IPS-18c (cell line): ENCODE results near the gene DHRS7B.

Experiments
- H3K4me3 ChIP-seq: 2 replicates; pipeline ENCODE4 v1.7.0; 2013; ENCODE audit warnings: low read depth, mild to moderate bottlenecking, low read length, moderate library complexity; ENCODE audit not compliant: insufficient read depth
- H3K9me3 ChIP-seq: one replicate; pipeline ENCODE4 v1.6.1; 2013; ENCODE audit warnings: mild to moderate bottlenecking, low read length, moderate library complexity; ENCODE audit not compliant: control insufficient read depth, insufficient read depth

The DHRS7B gene

DNA sequence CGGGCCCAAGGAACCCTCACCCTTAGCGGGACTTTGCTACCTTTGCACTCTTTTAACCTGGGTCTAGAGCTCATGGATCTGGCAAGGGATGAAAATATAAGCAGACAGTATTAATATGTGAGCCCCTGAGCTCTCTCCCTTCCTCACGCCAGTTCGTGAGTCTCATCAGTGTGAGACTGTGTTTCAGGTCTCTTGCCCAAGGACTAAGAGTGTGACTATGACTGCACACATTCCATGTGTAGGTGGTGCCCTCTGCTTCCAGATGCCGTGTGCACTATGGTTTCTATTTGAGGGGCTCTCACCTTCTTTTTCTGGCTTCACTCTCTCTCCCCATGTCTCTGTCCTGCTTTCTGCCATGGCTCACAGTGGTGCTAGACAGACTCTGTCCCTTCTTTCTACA, 40.5 kb downstream of the DHRS7B start:
- H3K9me3 ChIP-seq: no peaks in the 10 kb centered on the region
- H3K4me3 ChIP-seq: no peak overlapping the region

DNA sequence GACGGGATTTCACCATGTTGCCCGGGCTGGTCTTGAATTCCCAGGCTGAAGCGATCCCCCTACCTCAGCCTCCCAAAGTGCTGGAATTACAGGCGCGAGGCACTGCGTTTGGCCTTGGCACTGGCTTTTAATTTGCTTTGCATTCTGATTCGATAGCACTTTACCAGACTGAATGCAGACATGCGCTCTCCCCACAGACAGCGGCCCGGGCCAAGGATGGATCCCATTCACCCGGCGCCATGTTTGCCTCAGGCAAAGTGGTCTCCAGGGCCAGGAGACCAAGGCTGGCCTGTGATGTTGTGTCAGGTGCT, 41.7 kb downstream of the DHRS7B start:
- no peak overlapping the region for H3K4me3 ChIP-seq
- H3K9me3 ChIP-seq: no peaks in the 10 kb centered on the region

DNA sequence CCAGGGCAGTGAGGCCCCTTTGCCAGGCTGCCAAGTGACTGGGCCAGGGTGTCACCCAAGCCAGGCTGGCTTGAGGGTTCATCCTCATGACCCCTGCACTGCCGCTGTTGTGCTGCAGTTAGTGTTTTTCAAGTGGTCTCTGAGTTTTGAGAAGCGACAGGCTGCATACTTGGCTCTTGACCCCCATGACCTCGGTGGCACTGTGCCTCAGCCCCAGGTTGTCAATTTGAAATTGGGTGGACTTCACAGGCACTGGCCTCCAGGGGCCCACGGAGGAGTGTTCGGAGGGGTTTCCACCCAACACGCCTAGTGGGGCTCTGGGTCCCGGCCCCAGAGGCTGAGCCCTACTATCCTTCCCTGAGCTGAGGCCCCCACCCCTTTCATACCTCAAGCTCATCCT, 42.7 kb downstream of the DHRS7B start:
- Histone ChIP-seq H3K9me3 (peaks cover 1% of the 10 kb centered on the region), H3K4me3 (no peak overlapping the region)

DNA sequence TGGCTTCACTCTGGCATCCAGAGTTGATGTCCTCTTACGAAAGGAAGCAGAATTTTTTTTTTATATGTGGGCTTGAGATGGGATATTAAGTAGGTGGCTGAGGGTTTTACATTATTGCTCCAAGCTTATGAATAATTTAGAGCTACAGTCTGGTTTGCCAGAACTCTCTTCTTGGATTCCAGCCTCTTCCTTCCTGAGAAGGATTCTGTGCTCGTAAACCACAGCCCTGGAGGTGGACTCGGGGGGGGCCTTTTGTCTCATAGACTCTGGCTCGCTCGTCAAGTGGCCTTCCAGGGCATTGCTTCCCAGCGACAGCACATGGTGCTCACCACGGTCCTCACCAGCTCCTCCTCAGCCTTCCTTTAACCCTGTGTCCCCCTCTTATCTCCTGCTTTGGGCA, 44.0 kb downstream of the DHRS7B start:
- peaks cover 2% of the 10 kb centered on the region for H3K9me3 ChIP-seq
- H3K4me3 ChIP-seq: no peak overlapping the region

DNA sequence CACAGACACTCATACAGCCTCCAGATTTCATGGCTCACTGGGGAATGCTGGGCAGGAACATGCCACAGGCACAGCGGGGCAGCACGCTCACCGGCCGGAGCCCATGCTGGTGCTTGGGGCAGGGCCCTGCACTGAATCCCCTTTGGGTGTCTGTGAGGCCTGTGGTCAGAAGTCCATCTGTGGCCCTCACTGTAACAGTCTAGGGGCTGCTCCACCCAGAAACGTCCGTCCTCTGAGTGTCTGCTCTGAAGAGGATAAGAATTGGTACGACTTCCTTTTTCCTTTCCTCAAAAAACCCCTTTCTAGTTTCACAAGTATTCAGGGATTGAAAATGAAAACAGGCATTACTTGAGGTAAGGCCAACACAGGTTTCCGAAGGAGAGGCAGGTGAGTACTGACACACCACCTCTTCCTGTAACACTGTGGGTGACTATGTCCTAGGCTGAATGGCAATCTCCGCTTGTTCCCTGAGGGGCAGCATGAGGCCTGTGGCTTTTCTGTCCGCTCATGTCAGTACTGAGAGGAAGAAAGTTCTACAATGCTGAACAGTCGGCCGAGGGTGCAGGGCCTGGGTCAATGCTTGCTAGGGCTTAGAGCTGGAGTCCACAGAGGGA, 44.7 kb downstream of the DHRS7B start:
- H3K4me3 ChIP-seq: no peak overlapping the region
- peaks cover 2% of the 10 kb centered on the region for H3K9me3 ChIP-seq

DNA sequence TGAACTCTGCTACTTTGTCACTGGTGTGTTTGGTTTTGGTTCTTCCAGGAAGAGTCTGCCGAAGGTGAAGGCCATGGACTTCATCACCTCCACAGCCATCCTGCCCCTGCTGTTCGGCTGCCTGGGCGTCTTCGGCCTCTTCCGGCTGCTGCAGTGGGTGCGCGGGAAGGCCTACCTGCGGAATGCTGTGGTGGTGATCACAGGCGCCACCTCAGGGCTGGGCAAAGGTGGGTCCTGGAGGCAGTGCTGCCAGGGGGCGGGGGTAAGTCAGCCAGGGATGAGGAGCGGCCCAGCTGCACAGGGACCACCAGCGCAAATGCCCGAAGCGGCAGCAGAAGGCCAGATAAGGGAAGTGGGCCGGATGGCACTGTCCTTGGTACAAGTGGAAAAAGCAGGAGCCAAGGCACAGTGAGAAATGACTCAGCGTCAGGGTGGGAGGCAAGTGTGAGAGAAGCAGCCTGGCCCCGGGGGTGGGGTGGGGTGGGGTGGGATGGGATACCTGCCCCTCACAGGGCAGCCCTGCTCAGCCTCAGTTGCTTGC, 45.3 kb downstream of the DHRS7B start:
- H3K4me3 ChIP-seq: no peak overlapping the region
- peaks cover 2% of the 10 kb centered on the region for H3K9me3 ChIP-seq

DNA sequence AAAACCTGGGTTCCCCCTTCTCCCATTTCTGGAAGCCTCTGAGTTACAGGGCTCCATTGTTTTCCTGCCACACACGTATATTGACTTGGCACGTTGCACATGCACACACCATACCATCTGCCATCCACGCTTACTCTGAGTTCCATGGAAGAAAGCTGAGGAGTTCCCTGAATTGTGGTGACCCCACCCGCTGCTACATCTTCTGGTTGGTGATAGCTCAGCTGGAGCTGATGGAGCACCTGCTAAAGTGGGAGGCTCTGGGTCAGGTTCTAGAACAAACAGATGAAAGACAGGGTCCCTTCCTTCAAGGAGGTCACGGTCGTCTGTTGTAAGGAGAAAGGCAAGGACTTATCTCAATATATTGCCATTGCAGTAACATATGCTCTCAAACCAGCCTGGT, 46.1 kb downstream of the DHRS7B start:
- H3K4me3 ChIP-seq: no peak overlapping the region
- H3K9me3 ChIP-seq: peaks cover 2% of the 10 kb centered on the region

DNA sequence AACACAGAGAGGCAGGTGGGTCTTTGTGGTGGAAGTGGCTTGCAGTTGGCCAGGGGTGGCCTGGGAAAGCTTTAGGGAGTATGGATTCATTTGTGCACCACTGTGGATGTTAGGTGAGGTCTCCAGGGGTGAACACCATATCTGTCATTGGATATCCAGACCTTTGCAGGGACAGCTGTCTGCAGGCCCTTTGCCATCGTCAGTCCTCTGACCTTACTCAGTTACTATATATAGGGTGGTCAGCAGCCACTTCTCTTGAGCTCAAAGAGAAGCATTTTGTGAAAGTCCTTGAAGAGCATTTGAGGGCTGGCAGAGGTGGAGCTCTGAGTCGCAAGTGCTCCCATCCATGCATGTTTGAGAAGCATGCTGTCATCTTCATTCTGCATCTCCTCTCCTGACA, 46.8 kb downstream of the DHRS7B start:
- peaks cover 2% of the 10 kb centered on the region for H3K9me3 ChIP-seq
- H3K4me3 ChIP-seq: no peak overlapping the region

DNA sequence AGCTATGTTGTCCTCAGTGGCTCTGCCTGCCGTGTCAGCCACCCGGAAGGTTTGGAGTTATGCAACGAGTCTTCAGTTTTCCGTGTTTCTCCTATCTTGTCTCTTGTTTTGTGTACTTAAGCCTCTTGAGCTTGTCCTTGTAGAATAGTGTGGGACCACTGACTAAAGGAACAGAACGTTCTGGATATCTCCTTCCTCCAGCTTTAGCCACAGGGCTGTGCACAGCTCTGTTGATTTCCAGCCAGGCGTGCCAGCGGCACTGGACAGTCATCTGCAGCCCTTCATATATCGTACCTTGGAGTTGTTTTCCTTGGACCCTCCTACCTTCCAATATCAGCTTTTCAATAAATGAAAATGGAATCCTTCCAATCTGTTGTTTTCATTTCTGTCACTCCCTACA, 47.4 kb downstream of the DHRS7B start:
- no peak overlapping the region for H3K4me3 ChIP-seq
- peaks cover 2% of the 10 kb centered on the region for H3K9me3 ChIP-seq

DNA sequence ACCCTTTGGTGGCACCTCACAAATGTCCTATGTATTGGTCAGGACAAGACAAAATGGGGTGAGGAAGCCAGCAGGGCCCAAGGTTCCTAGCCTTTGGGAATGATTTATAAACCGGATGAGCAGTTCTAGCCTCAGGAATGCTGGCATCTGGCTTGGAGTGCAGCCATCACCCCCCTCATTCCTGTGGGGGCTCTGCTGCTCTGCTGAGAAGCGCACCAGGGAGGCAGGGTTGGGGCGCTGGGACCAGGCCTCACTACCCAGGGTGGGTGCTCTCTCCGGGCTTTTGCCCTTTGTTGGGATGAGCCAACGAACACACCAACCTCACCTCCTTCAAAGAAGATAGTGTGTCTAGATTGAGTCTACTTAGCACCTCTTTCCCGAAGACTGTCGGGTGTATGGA, 47.9 kb downstream of the DHRS7B start:
- peaks cover 2% of the 10 kb centered on the region for H3K9me3 ChIP-seq
- H3K4me3 ChIP-seq: no peak overlapping the region

DNA sequence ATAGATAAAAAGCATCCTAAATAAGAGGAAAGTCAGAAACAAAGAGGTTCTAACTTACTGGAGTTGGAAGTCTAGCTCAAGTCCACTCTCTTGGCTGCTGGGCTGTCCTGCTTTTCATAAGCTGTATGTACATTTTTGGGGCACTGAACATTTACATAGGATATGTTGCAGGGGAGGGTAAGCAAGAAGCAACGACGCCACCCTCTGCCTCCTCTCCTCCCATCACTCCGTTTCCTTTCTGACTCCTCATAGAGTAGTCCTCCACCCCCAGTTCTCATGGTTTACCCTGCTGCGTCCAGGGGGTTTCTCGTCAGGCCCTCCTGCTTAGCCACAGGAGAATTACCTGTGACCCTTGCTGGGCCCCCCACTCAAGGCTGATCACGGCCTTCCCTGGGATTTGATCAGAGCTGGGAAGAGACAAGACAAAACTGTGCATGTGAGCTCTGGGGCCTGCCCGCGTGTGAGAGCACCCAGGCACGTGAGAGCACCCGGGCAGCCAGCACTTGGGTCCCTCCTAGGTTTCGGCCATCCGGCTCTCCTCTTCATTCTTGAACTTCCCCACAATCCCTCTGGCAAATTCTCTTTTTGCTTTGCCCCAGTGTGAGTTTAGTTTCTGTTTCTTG, 50.1 kb downstream of the DHRS7B start:
- H3K9me3 ChIP-seq: peaks cover 2% of the 10 kb centered on the region

DNA sequence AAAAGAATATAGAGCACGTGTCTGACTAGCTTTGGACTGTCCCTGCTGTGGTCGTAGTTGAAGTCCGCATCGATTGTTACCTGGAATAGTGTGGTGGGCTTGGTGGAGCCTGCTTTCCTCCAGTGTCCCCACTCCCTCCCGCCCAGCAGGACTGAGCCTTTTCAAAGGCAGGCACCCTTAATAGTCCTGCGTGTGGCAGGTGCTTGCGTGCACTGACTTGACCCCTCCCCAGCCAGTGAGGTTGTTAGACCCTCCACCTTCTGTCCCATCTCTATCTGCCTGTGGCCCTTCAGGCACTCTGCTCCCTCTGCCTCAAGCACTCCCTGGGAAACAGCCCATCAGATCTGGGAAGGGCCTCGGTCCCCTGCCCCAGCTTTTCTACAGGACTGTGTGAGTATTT, 50.6 kb downstream of the DHRS7B start:
- H3K9me3 ChIP-seq: peaks cover 2% of the 10 kb centered on the region

More for the DNA sequence above, 50.1 kb downstream of the DHRS7B start:
- no peak overlapping the region for H3K4me3 ChIP-seq

DNA sequence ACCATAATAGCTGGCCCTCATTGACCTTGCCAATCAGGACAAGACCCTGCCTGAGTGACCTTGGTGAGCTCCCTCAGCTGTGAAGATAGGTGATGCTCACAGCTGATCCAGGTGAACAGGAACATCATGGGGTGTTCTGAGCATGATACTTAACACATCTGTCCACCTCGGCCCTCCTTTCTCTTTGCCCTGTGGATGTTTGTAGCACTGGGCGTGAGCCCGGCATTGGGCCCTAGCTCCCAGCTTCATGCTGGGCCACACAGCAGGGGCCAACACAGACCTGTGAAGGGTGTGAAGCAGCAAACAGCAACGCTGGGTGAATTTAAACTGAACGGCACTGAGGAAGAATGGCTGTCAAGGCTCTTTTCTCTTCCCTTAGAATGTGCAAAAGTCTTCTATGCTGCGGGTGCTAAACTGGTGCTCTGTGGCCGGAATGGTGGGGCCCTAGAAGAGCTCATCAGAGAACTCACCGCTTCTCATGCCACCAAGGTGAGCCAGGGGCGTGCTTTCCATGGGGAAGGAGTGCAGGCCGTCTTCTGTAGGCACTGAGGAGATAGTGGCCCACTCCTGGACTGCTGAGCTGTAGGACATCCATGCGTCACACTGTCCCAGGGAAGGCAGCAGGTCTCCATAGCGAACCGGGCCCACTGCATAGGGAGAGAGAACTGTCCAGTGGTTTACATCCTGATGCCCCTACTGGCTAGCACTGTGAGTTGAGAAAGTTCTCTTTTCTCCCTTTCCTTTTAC, 51.3 kb downstream of the DHRS7B start:
- H3K9me3 ChIP-seq: peaks cover 2% of the 10 kb centered on the region
- H3K4me3 ChIP-seq: no peak overlapping the region

More for the DNA sequence above, 50.6 kb downstream of the DHRS7B start:
- no peak overlapping the region for H3K4me3 ChIP-seq

DNA sequence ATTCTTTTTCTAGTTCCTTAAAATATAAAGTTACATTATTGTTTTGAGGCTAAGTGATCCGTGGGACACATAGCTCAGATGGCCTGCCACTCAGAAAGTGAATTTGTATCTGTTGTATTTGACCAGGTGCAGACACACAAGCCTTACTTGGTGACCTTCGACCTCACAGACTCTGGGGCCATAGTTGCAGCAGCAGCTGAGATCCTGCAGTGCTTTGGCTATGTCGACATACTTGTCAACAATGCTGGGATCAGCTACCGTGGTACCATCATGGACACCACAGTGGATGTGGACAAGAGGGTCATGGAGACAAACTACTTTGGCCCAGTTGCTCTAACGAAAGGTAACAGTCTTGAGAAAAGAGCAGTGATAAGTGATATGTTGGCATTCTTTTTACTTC, 56.7 kb downstream of the DHRS7B start:
- Histone ChIP-seq H3K4me3 (no peak overlapping the region), H3K9me3 (no peaks in the 10 kb centered on the region)

DNA sequence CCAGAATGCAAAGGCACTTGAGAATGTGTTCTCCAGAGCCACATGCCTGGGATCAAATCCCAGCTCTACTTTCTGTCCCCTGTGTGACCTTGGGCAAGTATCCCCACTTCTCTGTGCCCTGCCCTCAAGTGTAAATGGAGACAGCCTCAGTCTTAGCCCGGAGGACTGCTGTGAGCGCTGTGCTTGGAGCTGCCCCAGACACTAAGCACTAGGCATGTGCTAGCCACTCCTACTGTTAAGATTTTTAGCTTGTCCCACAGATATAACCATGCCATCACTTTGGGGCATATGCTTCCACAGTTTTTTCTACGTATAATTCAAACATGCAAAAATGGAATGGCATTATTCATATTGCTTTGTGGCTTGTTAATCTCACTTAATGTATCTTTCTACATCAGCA, 57.8 kb downstream of the DHRS7B start:
- no peak overlapping the region for H3K4me3 ChIP-seq
- H3K9me3 ChIP-seq: no peaks in the 10 kb centered on the region

DNA sequence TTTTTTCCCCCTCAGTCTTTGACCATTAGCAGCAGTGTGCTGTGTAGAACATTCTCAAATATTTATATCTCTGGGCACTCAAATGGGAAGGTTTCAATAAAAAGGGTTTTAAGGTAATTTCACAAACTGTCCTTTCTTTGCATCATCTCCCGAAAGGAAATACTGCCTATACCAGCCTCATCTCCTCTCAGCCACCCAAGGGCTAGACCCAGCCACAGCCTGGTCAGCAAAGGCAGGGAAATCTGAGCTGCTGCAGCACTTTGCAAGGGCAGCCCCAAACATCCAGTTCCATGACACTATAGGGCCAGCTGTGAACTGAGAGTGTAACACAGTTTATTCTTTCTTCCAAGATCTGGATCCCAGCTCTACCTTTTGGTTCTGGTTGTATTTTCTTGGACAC, 58.3 kb downstream of the DHRS7B start:
- H3K4me3 ChIP-seq: no peak overlapping the region
- no peaks in the 10 kb centered on the region for H3K9me3 ChIP-seq

DNA sequence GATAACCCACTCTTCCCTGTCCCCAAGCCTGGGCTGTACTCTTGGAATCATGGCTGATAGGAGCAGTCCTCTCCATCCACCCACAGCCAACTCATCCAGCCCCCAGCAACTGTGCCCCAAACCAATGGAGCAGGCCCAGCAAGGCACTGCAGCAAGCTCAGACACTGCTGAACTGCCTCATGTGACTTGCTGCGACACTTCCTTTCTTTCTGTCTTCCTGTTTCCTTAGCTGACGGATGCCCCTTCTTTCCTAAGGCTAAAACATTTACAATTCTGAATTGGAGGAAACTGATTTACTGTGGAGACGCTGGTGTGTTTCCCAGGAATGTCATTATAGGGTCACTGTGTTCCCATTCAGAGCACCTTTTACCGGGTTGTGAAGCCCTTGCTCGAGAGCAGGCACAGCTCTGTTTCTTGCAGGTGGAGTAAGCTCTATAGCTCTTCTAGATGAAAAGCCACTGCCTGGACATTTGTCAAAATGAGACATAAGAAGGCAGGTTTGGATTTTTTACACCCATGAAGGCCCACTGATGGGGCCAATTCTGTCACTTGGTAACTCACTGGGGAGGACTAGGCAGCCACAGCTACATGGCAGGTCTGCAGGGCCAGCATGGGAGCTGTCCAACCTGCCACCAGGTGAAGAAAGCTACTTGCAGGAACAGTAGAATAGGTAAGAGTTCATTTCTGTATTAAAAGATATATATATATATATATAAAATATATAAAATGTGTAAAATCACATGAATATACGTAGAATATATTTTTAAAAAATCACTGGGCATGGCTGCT, 59.8 kb downstream of the DHRS7B start:
- no peak overlapping the region for H3K4me3 ChIP-seq
- H3K9me3 ChIP-seq: no peaks in the 10 kb centered on the region

DNA sequence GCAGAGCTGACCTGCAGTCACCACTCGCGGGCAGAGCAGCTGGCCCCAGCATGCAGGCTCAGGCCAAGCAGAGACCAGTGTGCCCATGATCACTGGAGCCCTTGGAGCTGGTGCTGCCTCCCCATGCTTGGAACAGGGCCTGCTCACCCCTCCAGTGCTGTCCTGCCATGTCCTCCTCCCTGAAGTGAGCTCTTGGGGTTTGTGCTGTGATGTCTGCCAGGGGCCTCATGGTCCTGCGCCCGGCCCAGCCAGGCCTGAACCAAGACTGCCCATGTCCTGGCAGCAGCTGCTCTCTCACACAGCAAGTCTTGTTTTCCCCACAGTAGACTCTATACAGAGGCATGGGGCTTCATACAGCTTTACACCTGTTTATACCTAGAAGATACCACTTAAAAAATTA, 62.6 kb downstream of the DHRS7B start:
- Histone ChIP-seq H3K4me3 (no peak overlapping the region), H3K9me3 (no peaks in the 10 kb centered on the region)
